ENCODE measurements around the gene CXXC4. TPM values are rescaled to one million over a fixed set of nuclear protein-coding genes. Genes with fewer than 3 reads are reported as not detected.

CXXC4 gene
- polyA plus RNA-seq, 3 donors = not detected

- DNase-seq = no peak
- no peaks in the 10 kb centered on the region for H4K20me1 ChIP-seq (ENCODE audit: insufficient read depth, low read length)
- no peaks in the 10 kb centered on the region for H3K36me3 ChIP-seq (replicated peaks in 1 of 2; ENCODE audit: control insufficient read depth in 1 of 2, insufficient read depth in 2 of 2, low read length in 2 of 2)
- Mint-ChIP-seq H3K36me3 (no peaks in the 10 kb centered on the region), H3K4me3 (no peak overlapping the region), H3K4me1 (no peaks in the 10 kb centered on the region), H3K27ac (no peak overlapping the region), H3K27me3 (ENCODE audit: low read depth in 3 of 3) (no peaks in the 10 kb centered on the region), H3K9me3 (no peaks in the 10 kb centered on the region)
- H2AFZ ChIP-seq (ENCODE audit: insufficient read depth, low read depth, low read length, poor library complexity, severe bottlenecking) = no peak overlapping the region
- peaks cover 0 to 3% of the 10 kb centered on the region in 2 donors for H3K9me3 ChIP-seq (replicated peaks in 1 of 2; ENCODE audit: control insufficient read depth in 1 of 2, insufficient read depth in 1 of 2, low read length in 2 of 2)
- intact Hi-C loops (cut with micrococcal nuclease) = no loop called here
- no peaks in the 10 kb centered on the region for H3K4me1 ChIP-seq (ENCODE audit: control insufficient read depth in 1 of 2, insufficient read depth in 2 of 2, low read length in 2 of 2)
- H3K4me3 ChIP-seq (replicated peaks in 1 of 3; ENCODE audit: low read depth in 2 of 3, low read length in 3 of 3) = no peak overlapping the region
- no peak for TF ChIP-seq CTCF (IDR thresholded peaks at IDR 0.05)
- H3K27ac ChIP-seq (ENCODE audit: low read depth in 1 of 2, low read length in 2 of 2) = no peak overlapping the region
- H3K27me3 ChIP-seq (ENCODE audit: control insufficient read depth in 2 of 2, insufficient read depth in 2 of 2, low read length in 2 of 2) = no peaks in the 10 kb centered on the region
- H3K79me2 ChIP-seq (ENCODE audit: insufficient read depth, low read length) = no peaks in the 10 kb centered on the region
- WGBS (ENCODE audit: insufficient coverage) = 78% methylated on average over 3 of the region's 8 CpGs
- no peak overlapping the region for H3K4me2 ChIP-seq (replicated peaks; ENCODE audit: extremely low read depth, low read length, poor library complexity, severe bottlenecking)
- H3K9ac ChIP-seq (ENCODE audit: insufficient read depth, low read length, poor library complexity, severe bottlenecking) = no peak overlapping the region
Measured at GRCh38 chr4:104424989-104425388, 69.7 kb downstream of the CXXC4 start.

- no peaks in the 10 kb centered on the region for H4K20me1 ChIP-seq (ENCODE audit: insufficient read depth, low read length)
- H3K4me3 ChIP-seq (replicated peaks in 1 of 3; ENCODE audit: low read depth in 2 of 3, low read length in 3 of 3) = no peak overlapping the region
- Mint-ChIP-seq H3K4me1 (no peaks in the 10 kb centered on the region), H3K27me3 (ENCODE audit: low read depth in 3 of 3) (no peaks in the 10 kb centered on the region), H3K9me3 (no peaks in the 10 kb centered on the region), H3K36me3 (no peaks in the 10 kb centered on the region), H3K4me3 (no peak overlapping the region), H3K27ac (no peak overlapping the region)
- no peak overlapping the region for H2AFZ ChIP-seq (ENCODE audit: insufficient read depth, low read depth, low read length, poor library complexity, severe bottlenecking)
- H3K4me2 ChIP-seq (replicated peaks; ENCODE audit: extremely low read depth, low read length, poor library complexity, severe bottlenecking) = no peak overlapping the region
- no peak overlapping the region for H3K27ac ChIP-seq (ENCODE audit: low read depth in 1 of 2, low read length in 2 of 2)
- no peaks in the 10 kb centered on the region for H3K4me1 ChIP-seq (ENCODE audit: control insufficient read depth in 1 of 2, insufficient read depth in 2 of 2, low read length in 2 of 2)
- intact Hi-C loops (cut with micrococcal nuclease) = no loop called here
- TF ChIP-seq CTCF (IDR thresholded peaks at IDR 0.05) = no peak
- H3K9me3 ChIP-seq (replicated peaks in 1 of 2; ENCODE audit: control insufficient read depth in 1 of 2, insufficient read depth in 1 of 2, low read length in 2 of 2) = peaks cover 0 to 3% of the 10 kb centered on the region in 2 donors
- 86% methylated on average over 2 of the region's 7 CpGs for WGBS (ENCODE audit: insufficient coverage)
- H3K36me3 ChIP-seq (replicated peaks in 1 of 2; ENCODE audit: control insufficient read depth in 1 of 2, insufficient read depth in 2 of 2, low read length in 2 of 2) = no peaks in the 10 kb centered on the region
- H3K79me2 ChIP-seq (ENCODE audit: insufficient read depth, low read length) = no peaks in the 10 kb centered on the region
- H3K27me3 ChIP-seq (ENCODE audit: control insufficient read depth in 2 of 2, insufficient read depth in 2 of 2, low read length in 2 of 2) = no peaks in the 10 kb centered on the region
- H3K9ac ChIP-seq (ENCODE audit: insufficient read depth, low read length, poor library complexity, severe bottlenecking) = no peak overlapping the region
- no peak for DNase-seq
Measured at GRCh38 chr4:104424475-104424941, 70.2 kb downstream of the CXXC4 start.

Data from CD14-positive monocyte (primary cell).